Nephron progenitor cell (in vitro differentiated cells): ENCODE results near the gene IQCE.
A peak's percentile ranks its signal among the peaks of the same experiment; 100 is the strongest.

ENCODE experiments used
- DNase-seq: peaks from one replicate; pipeline ENCODE4 v3.0.0; 2021
- H3K27ac Mint-ChIP-seq: 2 replicates; pipeline ENCODE4 v1.8.0; 2021; ENCODE audit warnings: mild to moderate bottlenecking, moderate library complexity, mixed read lengths
- H3K27me3 Mint-ChIP-seq: 2 replicates; pipeline ENCODE4 v1.8.0; 2021; ENCODE audit warnings: mild to moderate bottlenecking, low read depth, mixed read lengths; ENCODE audit not compliant: poor library complexity
- H3K36me3 Mint-ChIP-seq: 2 replicates; pipeline ENCODE4 v1.8.0; 2021; ENCODE audit warnings: low read depth, mixed read lengths
- H3K4me1 Mint-ChIP-seq: 2 replicates; pipeline ENCODE4 v1.8.0; 2021; ENCODE audit warnings: mixed read lengths
- H3K4me3 Mint-ChIP-seq: 2 replicates; pipeline ENCODE4 v1.8.0; 2021; ENCODE audit warnings: mild to moderate bottlenecking, moderate library complexity, mixed read lengths
- H3K9me3 Mint-ChIP-seq: 2 replicates; pipeline ENCODE4 v1.8.0; 2021; ENCODE audit warnings: mild to moderate bottlenecking, moderate library complexity, mixed read lengths
- TF ChIP-seq, protein P1 (sequence below): fragments of 200-600 bp; sonication (generic); IDR thresholded peaks from 2 replicates; pipeline ENCODE4 v1.5.0; 2021; ENCODE audit warnings: antibody characterized with exemption

Gene IQCE

DNA sequence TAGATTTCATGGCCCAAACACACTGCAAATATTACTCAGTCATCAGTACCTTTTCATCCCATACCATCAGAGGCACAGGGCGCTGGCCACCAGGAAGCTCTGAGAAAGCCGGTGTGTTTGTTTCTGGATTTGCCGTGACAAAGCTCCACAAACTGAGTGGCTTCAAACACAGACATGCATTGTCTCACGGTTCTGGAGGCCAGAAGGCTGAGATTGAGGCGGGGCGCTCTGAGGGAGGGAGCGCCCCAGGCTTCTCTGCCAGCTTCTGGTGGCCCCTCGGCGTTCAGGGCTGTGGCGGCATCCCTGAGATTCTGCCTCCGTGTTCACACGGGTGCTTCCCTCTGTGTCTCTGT, 69.3 kb downstream of the IQCE start:
- no peak overlapping the region for H3K4me3 Mint-ChIP-seq
- H3K4me1 Mint-ChIP-seq, result peaks cover 24% of the 10 kb centered on the region
- H3K9me3 Mint-ChIP-seq, result peaks cover 4% of the 10 kb centered on the region
- H3K27ac Mint-ChIP-seq, result peak overlapping the region; percentile 13
- H3K27me3 Mint-ChIP-seq, result peaks cover 4% of the 10 kb centered on the region
- H3K36me3 Mint-ChIP-seq, result no peaks in the 10 kb centered on the region
- DNase-seq, result no peak
- TF ChIP-seq, protein P1, sequence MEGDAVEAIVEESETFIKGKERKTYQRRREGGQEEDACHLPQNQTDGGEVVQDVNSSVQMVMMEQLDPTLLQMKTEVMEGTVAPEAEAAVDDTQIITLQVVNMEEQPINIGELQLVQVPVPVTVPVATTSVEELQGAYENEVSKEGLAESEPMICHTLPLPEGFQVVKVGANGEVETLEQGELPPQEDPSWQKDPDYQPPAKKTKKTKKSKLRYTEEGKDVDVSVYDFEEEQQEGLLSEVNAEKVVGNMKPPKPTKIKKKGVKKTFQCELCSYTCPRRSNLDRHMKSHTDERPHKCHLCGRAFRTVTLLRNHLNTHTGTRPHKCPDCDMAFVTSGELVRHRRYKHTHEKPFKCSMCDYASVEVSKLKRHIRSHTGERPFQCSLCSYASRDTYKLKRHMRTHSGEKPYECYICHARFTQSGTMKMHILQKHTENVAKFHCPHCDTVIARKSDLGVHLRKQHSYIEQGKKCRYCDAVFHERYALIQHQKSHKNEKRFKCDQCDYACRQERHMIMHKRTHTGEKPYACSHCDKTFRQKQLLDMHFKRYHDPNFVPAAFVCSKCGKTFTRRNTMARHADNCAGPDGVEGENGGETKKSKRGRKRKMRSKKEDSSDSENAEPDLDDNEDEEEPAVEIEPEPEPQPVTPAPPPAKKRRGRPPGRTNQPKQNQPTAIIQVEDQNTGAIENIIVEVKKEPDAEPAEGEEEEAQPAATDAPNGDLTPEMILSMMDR, result no peak

DNA sequence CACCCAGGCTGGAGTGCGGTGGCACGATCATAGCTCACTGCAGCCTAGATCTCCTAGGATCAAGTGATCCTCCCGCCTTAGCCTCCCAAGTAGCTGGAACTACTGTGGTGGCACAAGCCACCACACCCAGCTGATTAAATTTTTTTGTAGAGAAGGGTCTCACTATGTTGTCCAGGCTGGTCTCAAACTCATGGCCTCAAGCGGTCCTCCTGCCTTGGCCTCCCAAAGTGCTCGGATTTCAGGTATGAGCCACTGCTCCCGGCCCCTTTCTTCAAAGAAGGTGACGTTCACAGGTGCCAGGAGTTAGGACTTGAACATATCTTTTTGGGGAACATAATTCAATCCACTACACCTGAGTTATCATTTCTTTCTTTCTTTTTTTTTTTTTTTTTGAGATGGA, 70.1 kb downstream of the IQCE start:
- Mint-ChIP-seq H3K27me3 (peaks cover 4% of the 10 kb centered on the region), H3K36me3 (no peaks in the 10 kb centered on the region), H3K4me1 (peaks cover 31% of the 10 kb centered on the region), H3K27ac (no peak overlapping the region), H3K9me3 (peaks cover 4% of the 10 kb centered on the region), H3K4me3 (no peak overlapping the region)
- TF ChIP-seq, protein P1, result no peak
- DNase-seq, result no peak

DNA sequence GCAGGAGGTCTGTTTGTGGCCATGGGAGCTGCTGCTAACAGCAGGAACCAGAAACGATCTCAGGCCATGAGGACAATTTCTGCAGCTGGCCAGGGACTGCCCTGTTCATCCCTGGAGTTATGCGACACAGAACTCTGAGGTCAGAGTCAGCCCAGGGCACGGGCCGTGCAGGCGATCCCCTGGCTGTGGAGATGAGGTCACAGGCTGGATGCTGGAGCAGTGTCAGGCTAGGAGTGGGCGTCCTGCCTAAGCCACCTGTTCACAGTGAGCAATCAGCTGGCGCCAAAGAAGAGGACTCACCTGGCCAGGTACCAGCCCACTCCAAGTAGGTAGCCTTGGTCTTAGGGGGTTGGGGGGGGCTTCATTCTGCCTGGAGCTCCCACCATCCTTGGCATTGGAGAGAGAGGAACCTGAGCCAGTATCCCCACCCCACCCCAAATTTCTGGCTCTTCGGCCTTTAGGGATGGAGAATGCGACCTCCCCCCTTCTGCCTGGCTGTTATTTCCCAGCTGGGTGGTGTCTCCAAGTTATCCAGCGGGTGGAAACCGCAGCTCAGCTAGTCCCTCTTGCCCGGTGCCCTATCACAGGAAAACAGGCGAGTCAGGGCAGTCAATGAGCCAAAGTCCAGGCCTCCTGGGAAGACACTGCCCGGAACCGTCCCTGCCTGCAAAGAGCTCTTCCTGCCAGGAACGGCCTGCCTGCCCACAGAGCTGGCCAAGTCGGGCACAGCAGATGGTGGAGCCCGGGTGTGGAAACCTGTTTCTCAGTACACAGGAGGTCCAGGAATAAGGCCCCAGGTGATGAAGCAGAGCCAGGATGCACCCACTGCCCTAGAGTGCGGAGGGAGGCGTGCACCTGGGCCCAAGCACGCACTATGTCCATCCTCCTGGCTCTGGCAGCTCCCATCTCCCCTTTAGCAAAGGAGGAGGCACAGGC, 71.2 kb downstream of the IQCE start:
- Mint-ChIP-seq H3K4me3 (no peak overlapping the region), H3K4me1 (peaks cover 30% of the 10 kb centered on the region), H3K36me3 (no peaks in the 10 kb centered on the region), H3K27ac (no peak overlapping the region), H3K9me3 (peaks cover 4% of the 10 kb centered on the region), H3K27me3 (peaks cover 4% of the 10 kb centered on the region)
- DNase-seq, result no peak
- TF ChIP-seq, protein P1, result no peak

DNA sequence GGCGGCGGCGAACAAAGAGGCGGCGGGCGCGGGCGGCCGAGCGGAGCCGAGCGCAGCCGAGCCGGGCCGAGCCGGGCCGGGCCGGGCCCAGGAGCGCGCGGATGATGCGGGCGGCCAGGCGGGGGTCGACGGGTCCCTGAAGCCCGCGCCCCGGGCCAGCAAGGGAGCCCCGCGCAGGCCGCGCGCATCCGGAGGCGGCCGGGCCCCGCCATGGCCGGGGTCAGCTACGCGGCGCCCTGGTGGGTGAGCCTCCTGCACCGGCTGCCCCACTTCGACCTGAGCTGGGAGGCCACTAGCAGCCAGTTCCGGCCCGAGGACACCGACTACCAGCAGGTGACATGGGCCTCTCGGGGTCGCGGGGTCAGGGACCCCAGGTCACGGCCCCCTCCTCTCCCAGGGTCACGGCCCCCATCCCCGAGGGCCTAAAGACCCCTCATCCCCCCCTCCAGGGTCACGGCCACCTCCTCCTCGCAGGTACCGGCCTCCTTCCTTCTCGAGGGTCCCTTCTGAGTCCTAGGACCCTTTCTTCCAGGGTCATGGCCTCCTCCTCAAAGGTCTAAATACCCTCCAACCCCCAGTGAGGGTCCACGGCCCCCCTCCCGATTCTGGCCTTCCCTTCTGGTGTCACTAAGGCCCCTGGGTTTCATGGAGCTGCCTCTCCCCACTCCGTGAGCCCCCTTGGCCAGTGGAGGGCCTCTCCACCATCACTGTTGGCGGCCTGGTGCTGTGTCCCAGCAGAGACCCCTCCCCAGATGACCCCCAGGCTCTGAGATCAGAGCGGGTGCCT, 73.4 kb downstream of the IQCE start, which contains the start of gene TTYH3:
TTYH3 (plus strand) TSS at position 41 of the 787 bp plus-strand sequence; CDS start at position 211, 170 bp downstream.
- H3K27me3 Mint-ChIP-seq, result peaks cover 4% of the 10 kb centered on the region
- H3K4me1 Mint-ChIP-seq, result peaks cover 46% of the 10 kb centered on the region
- no peak for DNase-seq
- H3K9me3 Mint-ChIP-seq, result peaks cover 4% of the 10 kb centered on the region
- TF ChIP-seq, protein P1, result no peak
- peak within 1 kb of the TSS; percentile 93 for H3K27ac Mint-ChIP-seq
- H3K36me3 Mint-ChIP-seq, result no peaks in the 10 kb centered on the region
- H3K4me3 Mint-ChIP-seq, result peak within 1 kb of the TSS; percentile 95

DNA sequence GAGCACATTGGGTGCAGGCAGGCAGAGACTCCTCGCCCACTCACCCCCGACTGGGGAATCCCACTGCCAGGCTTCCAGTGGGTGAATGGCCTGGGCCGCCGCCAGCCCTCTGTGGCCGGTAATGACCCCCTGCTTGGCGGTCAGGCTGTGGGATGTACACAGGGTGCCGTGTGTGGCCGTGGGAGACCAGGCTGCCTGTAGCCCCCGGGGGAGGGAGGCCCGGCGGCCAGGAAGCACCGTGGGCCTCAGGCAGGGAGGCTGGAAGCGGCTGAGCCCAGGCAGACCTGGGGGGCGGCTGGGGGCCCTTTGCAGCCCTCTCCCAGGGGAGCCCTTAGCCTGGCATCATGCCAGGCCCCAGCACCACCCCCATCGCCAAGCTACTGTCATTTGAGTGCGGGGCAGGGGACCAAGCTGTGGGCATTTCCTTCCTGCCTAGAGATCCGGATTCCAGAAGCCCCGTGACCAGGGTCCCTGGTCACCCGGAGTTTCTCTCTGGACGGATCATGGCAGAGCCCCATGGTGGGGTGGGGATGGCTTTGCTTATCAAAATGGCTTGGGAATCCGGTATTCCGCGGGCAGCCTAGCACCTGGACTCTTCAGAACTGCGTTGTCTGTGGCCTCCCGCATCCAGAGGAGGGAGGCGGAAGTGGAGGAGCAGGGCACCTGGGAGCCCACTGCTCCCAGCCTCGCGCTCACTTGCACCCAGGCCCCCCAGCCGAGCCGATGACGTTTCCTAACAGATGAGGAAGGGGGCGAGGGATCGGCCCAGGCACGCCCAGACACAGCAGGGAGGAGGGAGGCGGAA, 74.2 kb downstream of the IQCE start:
- peaks cover 2% of the 10 kb centered on the region for H3K27me3 Mint-ChIP-seq
- no peak overlapping the region for H3K27ac Mint-ChIP-seq
- DNase-seq, result peak; percentile 45
- no peaks in the 10 kb centered on the region for H3K36me3 Mint-ChIP-seq
- TF ChIP-seq, protein P1, result no peak
- peaks cover 50% of the 10 kb centered on the region for H3K4me1 Mint-ChIP-seq
- H3K9me3 Mint-ChIP-seq, result peaks cover 2% of the 10 kb centered on the region
- peak overlapping the region; percentile 95 for H3K4me3 Mint-ChIP-seq
